ENCODE measurements around the gene CCDC43. TPM values are rescaled to one million over a fixed set of nuclear protein-coding genes. Genes with fewer than 3 reads are reported as not detected.

CCDC43 gene
- total and polyA plus RNA-seq, 9 of the 15 experiments (the other 6 are each of a cell fraction or from before 2014, with no cell fraction given) = 11.7 to 42.3 (median 25.9) TPM

DNA sequence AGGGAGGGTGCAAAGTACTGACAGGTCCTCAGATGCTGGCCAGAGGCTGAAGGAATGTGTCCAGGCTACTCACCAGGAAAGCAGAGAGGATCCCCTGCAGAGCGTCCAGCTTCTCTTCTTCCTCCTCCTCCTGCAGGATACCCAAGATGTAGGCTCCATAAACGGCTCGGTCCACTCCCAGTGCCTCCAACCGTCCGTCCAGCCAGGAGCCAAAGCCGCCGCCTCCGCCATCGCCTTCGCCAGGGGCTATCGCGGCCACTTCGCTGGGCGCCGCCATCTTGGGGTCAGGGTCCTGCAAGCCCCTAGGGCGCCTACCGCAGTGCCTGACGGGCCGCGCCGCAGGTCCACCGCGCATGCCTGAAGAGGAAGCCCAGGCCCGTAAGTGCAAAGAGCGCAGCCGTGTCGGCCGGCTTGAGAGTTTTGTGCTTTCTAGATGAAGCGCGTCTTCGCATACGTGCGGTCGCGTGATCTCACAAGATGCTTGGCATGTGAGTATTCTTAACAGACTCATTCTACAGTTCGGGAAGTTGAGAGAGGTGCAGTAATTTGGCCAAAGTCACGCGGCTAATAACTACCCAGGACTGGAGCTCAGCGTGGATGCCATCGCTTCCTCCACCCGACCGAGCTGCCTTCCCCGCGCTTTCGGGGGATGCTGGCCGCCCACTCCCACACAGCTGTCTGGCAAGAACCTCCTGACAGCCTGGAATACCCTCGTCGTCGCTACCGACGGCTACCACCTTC is at the start of gene CCDC43 (continued):
- TF ChIP-seq, protein P1, sequence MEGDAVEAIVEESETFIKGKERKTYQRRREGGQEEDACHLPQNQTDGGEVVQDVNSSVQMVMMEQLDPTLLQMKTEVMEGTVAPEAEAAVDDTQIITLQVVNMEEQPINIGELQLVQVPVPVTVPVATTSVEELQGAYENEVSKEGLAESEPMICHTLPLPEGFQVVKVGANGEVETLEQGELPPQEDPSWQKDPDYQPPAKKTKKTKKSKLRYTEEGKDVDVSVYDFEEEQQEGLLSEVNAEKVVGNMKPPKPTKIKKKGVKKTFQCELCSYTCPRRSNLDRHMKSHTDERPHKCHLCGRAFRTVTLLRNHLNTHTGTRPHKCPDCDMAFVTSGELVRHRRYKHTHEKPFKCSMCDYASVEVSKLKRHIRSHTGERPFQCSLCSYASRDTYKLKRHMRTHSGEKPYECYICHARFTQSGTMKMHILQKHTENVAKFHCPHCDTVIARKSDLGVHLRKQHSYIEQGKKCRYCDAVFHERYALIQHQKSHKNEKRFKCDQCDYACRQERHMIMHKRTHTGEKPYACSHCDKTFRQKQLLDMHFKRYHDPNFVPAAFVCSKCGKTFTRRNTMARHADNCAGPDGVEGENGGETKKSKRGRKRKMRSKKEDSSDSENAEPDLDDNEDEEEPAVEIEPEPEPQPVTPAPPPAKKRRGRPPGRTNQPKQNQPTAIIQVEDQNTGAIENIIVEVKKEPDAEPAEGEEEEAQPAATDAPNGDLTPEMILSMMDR (IDR thresholded peaks at IDR 0.05 in 2 of 3, conservative IDR thresholded peaks at IDR 0.05 in 1 of 3; ENCODE audit: insufficient read depth in 2 of 3, low read depth in 1 of 3, low read length in 3 of 3) = no peak
- TF ChIP-seq RREB1 (CRISPR knock-in tag; IDR thresholded peaks at IDR 0.05) (no peak), TRIM28 (IDR thresholded peaks at IDR 0.05) (peak; percentile 28; the same call in 1 of the 2 replicates), POLR2B (IDR thresholded peaks at IDR 0.05; ENCODE audit: low read depth, partially characterized antibody) (peak; percentile 76), LCOR (CRISPR knock-in tag; IDR thresholded peaks at IDR 0.05) (peak; percentile 85), PCBP1 (IDR thresholded peaks at IDR 0.05; ENCODE audit: low read depth, low read length, poor library complexity, severe bottlenecking) (no peak), TFAP4 (CRISPR knock-in tag; IDR thresholded peaks at IDR 0.05; ENCODE audit: borderline replicate concordance) (peak; percentile 77; the same call in 1 of the 2 replicates), U2AF1 (optimal IDR thresholded peaks at IDR 0.05; ENCODE audit: low read depth, low read length) (no peak), RBM15 (IDR thresholded peaks at IDR 0.05; ENCODE audit: insufficient read depth, low read length) (no peak), CUX1 (CRISPR knock-in tag; IDR thresholded peaks at IDR 0.05) (no peak), CTBP1 (IDR thresholded peaks at IDR 0.05; ENCODE audit: borderline replicate concordance) (peak; percentile 82; the same call in 1 of the 2 replicates)
